OCI-LY7 (cell line): ENCODE data around the gene KIAA0513. TPM values are rescaled to one million over a fixed set of nuclear protein-coding genes. Genes with fewer than 3 reads are reported as not detected.

ENCODE experiments used
- BruUV-seq: library from RNA; stranded (reverse); fragments of 400-500 nt; replicated peaks from 2 replicates; lab custom pipeline; 2021; lab: Mats Ljungman, UMichigan
- CTCF ChIA-PET: fragments of 300-600 bp; sonication (Branson Sonifier 250); formaldehyde crosslinking; loops from one replicate; lab custom pipeline; 2022; ENCODE audit warnings: antibody characterized with exemption; ENCODE audit not compliant: unreplicated experiment; lab: Charles Lee
- POLR2A ChIA-PET: fragments of 300-600 bp; sonication (Branson Sonifier 250); formaldehyde crosslinking; loops from one replicate; lab custom pipeline; 2022; ENCODE audit warnings: antibody characterized with exemption; lab: Charles Lee
- DNase-seq: peaks from one replicate; pipeline ENCODE4 v3.0.0-alpha.2; 2015; ENCODE audit warnings: low spot score
- H2AFZ ChIP-seq: fragments of 200-600 bp; sonication (generic), shearing (Covaris generic); 2 replicates; pipeline ENCODE4 v1.6.1; 2014; ENCODE audit warnings: mild to moderate bottlenecking, antibody characterized with exemption, low read length, moderate library complexity
- H3K27ac ChIP-seq: fragments of 200-600 bp; sonication (generic); 2 replicates; pipeline ENCODE4 v1.5.1; 2014; ENCODE audit warnings: mixed run types, low read depth, mild to moderate bottlenecking, moderate library complexity, low read length, inconsistent platforms; ENCODE audit not compliant: poor library complexity, severe bottlenecking
- H3K36me3 ChIP-seq: fragments of 200-600 bp; sonication (generic); 2 replicates; pipeline ENCODE4 v1.6.1; 2014; ENCODE audit warnings: mild to moderate bottlenecking, antibody characterized with exemption, low read length, moderate library complexity, mixed read lengths; ENCODE audit not compliant: insufficient read depth
- H3K4me1 ChIP-seq: fragments of 200-600 bp; sonication (generic); 2 replicates; pipeline ENCODE4 v1.5.1; 2014; ENCODE audit warnings: mild to moderate bottlenecking, low read length; ENCODE audit not compliant: insufficient read depth, poor library complexity, severe bottlenecking
- H3K4me2 ChIP-seq: fragments of 200-600 bp; sonication (generic); 2 replicates; pipeline ENCODE4 v1.6.1; 2014; ENCODE audit warnings: mild to moderate bottlenecking, low read length
- H3K4me3 ChIP-seq: fragments of 200-600 bp; sonication (generic); 2 replicates; pipeline ENCODE4 v1.5.1; 2014; ENCODE audit warnings: mild to moderate bottlenecking, low read depth, low read length; ENCODE audit not compliant: poor library complexity, severe bottlenecking
- H3K79me2 ChIP-seq: fragments of 200-600 bp; sonication (generic); 2 replicates; pipeline ENCODE4 v1.6.1; 2016; ENCODE audit warnings: low read depth, mild to moderate bottlenecking, low read length, moderate library complexity, mixed read lengths; ENCODE audit not compliant: insufficient read depth
- H3K9me2 ChIP-seq: fragments of 200-600 bp; sonication (generic); 2 replicates; pipeline ENCODE4 v1.6.1; 2016; ENCODE audit warnings: mild to moderate bottlenecking, low read length, mixed read lengths; ENCODE audit not compliant: insufficient read depth
- H3K9me3 ChIP-seq: fragments of 200-600 bp; sonication (generic); 2 replicates; pipeline ENCODE4 v1.6.1; 2014; ENCODE audit warnings: mild to moderate bottlenecking, mixed run types, low read length, mixed read lengths
- H4K20me1 ChIP-seq: fragments of 200-600 bp; sonication (generic); 2 replicates; pipeline ENCODE4 v1.6.1; 2014; ENCODE audit warnings: mild to moderate bottlenecking, antibody characterized with exemption, low read length, moderate library complexity, mixed read lengths; ENCODE audit not compliant: insufficient read depth
- CTCF ChIP-seq: fragments of 200-600 bp; sonication (generic); conservative IDR thresholded peaks from 2 replicates; pipeline ENCODE4 v1.5.1; 2014; ENCODE audit warnings: mild to moderate bottlenecking, antibody characterized with exemption, low read length, moderate library complexity, mixed read lengths
- EZH2phosphoT487 ChIP-seq: fragments of 200-600 bp; sonication (generic); IDR thresholded peaks from 2 replicates; pipeline ENCODE4 v1.6.1; 2018; ENCODE audit warnings: low read depth, borderline replicate concordance, mild to moderate bottlenecking, mixed run types, antibody characterized with exemption, low read length, moderate library complexity, mixed read lengths
- intact Hi-C: fragments of 100-400 bp; cut with micrococcal nuclease; formaldehyde crosslinking; loops from one replicate; pipeline ENCODE4 v1.10.0; 2022; ENCODE audit not compliant: unreplicated experiment
- total RNA-seq, 2 experiments: library from RNA; depleted of rRNA in 1 of 2; stranded (reverse); fragments of >200 nt in 1 of 2; shearing (Covaris generic) in 1 of 2; gene quantifications; 2 replicates each; pipeline ENCODE4 v1.2.3, GENCODE V29; 2014 to 2022

KIAA0513 gene
- total RNA-seq, 2 experiments from 2014 or later, result 0.88 to 4.8 TPM

GRCh38 chr16:85104821-85105391 is 77.3 kb downstream of the KIAA0513 start:
- ChIA-PET POLR2A (interaction anchor here (0.5 to 1.4 kb wide), 7 partner anchors 10 to 239 kb away, joined by 3 to 4 read pairs (median 4); no protein-coding TSS in a partner anchor), CTCF (interaction anchor here (0.6 to 1.7 kb wide), 4 partner anchors 10 to 148 kb away, joined by 3 to 6 read pairs (median 4); no protein-coding TSS in a partner anchor)
- BruUV-seq, result no TSS peak
- Histone ChIP-seq H3K9me2 (no peaks in the 10 kb centered on the region), H3K79me2 (no peaks in the 10 kb centered on the region), H3K27ac (peak overlapping the region; percentile 81), H4K20me1 (no peaks in the 10 kb centered on the region), H3K36me3 (no peaks in the 10 kb centered on the region), H3K9me3 (no peaks in the 10 kb centered on the region), H3K4me3 (no peak overlapping the region), H3K4me1 (peaks cover 46% of the 10 kb centered on the region), H2AFZ (peak overlapping the region; percentile 86), H3K4me2 (peak overlapping the region; percentile 49)
- TF ChIP-seq CTCF (no peak), EZH2phosphoT487 (no peak)
- peak; percentile 79 for DNase-seq
- intact Hi-C loops, result no loop called here

- no TSS peak for BruUV-seq
- H3K9me3 ChIP-seq, result no peaks in the 10 kb centered on the region
Observed at GRCh38 chr16:85105475-85105874, 77.9 kb downstream of the KIAA0513 start.

More at GRCh38 chr16:85105475-85105874, 77.9 kb downstream of the KIAA0513 start:
- ChIA-PET POLR2A (interaction anchor here (0.5 to 1.4 kb wide), 6 partner anchors 9 to 240 kb away, joined by 3 to 4 read pairs (median 4); no protein-coding TSS in a partner anchor), CTCF (interaction anchor here (0.6 to 1.7 kb wide), 3 partner anchors 9 to 79 kb away, joined by 3 to 6 read pairs (median 5); no protein-coding TSS in a partner anchor)
- Histone ChIP-seq H3K36me3 (no peaks in the 10 kb centered on the region), H3K4me2 (peak overlapping the region; percentile 49), H2AFZ (peak overlapping the region; percentile 86; the same call in 1 of the 2 replicates), H4K20me1 (no peaks in the 10 kb centered on the region), H3K4me1 (peaks cover 46% of the 10 kb centered on the region), H3K9me2 (no peaks in the 10 kb centered on the region), H3K79me2 (no peaks in the 10 kb centered on the region), H3K4me3 (no peak overlapping the region), H3K27ac (peak overlapping the region; percentile 81)
- TF ChIP-seq EZH2phosphoT487 (no peak), CTCF (no peak)
- intact Hi-C loops, result no loop called here
- DNase-seq, result peak; percentile 35
